Urinary bladder (tissue), 4 donors: ENCODE measurements around the gene VWA5A. TPM values are rescaled to one million over a fixed set of nuclear protein-coding genes. Genes with fewer than 3 reads are reported as not detected.

Experiments
- DNase-seq: peaks from one replicate; pipeline ENCODE4 v3.0.0-alpha.2; 2015; ENCODE audit errors: extremely low spot score
- H3K27ac ChIP-seq: one replicate; pipeline ENCODE4 v1.5.1; 2013; ENCODE audit warnings: low read depth, mild to moderate bottlenecking, moderate library complexity
- H3K36me3 ChIP-seq: one replicate; pipeline ENCODE4 v1.6.1; 2013; ENCODE audit warnings: mild to moderate bottlenecking, moderate library complexity; ENCODE audit not compliant: insufficient read depth
- H3K4me1 ChIP-seq: one replicate; pipeline ENCODE4 v1.6.1; 2013; ENCODE audit warnings: mild to moderate bottlenecking, moderate library complexity; ENCODE audit not compliant: insufficient read depth
- H3K4me3 ChIP-seq: one replicate; pipeline ENCODE4 v1.5.1; 2013; ENCODE audit warnings: low read depth, low read length
- WGBS: extraction: QIAGEN DNeasy Blood & Tissue Kit; methylation state at CpG from one replicate; pipeline ENCODE4 v1.1.7; 2013; 5-methylcytosine and 5-hydroxymethylcytosine counted together
- polyA plus RNA-seq: library from polyadenylated mRNA; stranded (reverse); fragments of 200-250 nt; gene quantifications from one replicate; pipeline ENCODE4 v1.2.3, GENCODE V29; 2013
- total RNA-seq: library from RNA; depleted of rRNA; stranded (reverse); fragments of >200 nt; gene quantifications from one replicate; pipeline ENCODE4 v1.2.3, GENCODE V29; 2014
- donor health status: healthy with polysubstance abuse.
- donor health status: healthy.

VWA5A gene
- total RNA-seq, result 36.2 TPM
- 21.0 TPM for polyA plus RNA-seq

GRCh38 chr11:124114942-124115781 lies at the start of gene VWA5A:
TSS of gene VWA5A (plus strand) at chr11:124115450. CDS start at chr11:124117512, 2,062 bp downstream.
- H3K27ac ChIP-seq, result no peak within 1 kb of the TSS
- peaks cover 2% of the 10 kb centered on the region for H3K4me1 ChIP-seq
- H3K36me3 ChIP-seq, result no peaks in the 10 kb centered on the region
- WGBS, result 2% methylated on average over 16 of the region's 16 CpGs
- peak within 1 kb of the TSS; percentile 76 for H3K4me3 ChIP-seq
- peak; percentile 80 for DNase-seq

- DNase-seq, result no peak
- 62% methylated on average over 4 of the region's 4 CpGs for WGBS
- Histone ChIP-seq H3K4me3 (no peak overlapping the region), H3K4me1 (peaks cover 1% of the 10 kb centered on the region), H3K36me3 (no peaks in the 10 kb centered on the region), H3K27ac (no peak overlapping the region)
Measured at GRCh38 chr11:124068601-124069110, 46.6 kb upstream of the VWA5A start.

- Histone ChIP-seq H3K27ac (no peak overlapping the region), H3K36me3 (no peaks in the 10 kb centered on the region), H3K4me1 (peaks cover 1% of the 10 kb centered on the region), H3K4me3 (no peak overlapping the region)
- WGBS, result 27% methylated on average over 28 of the region's 28 CpGs
- no peak for DNase-seq
Measured at GRCh38 chr11:124069429-124070401, 45.5 kb upstream of the VWA5A start.

- Histone ChIP-seq H3K36me3 (no peaks in the 10 kb centered on the region), H3K27ac (no peak overlapping the region), H3K4me3 (no peak overlapping the region), H3K4me1 (peaks cover 1% of the 10 kb centered on the region)
- peak; percentile 52 for DNase-seq
- 11% methylated on average over 8 of the region's 8 CpGs for WGBS
Measured at GRCh38 chr11:124070915-124071622, 44.2 kb upstream of the VWA5A start.

GRCh38 chr11:124071623-124071948 lies 43.7 kb upstream of the VWA5A start:
- Histone ChIP-seq H3K4me1 (peaks cover 1% of the 10 kb centered on the region), H3K27ac (no peak overlapping the region), H3K4me3 (no peak overlapping the region), H3K36me3 (no peaks in the 10 kb centered on the region)
- 75% methylated on average over 4 of the region's 4 CpGs for WGBS
- DNase-seq, result no peak

GRCh38 chr11:124072147-124072546 lies 43.1 kb upstream of the VWA5A start:
- Histone ChIP-seq H3K4me1 (peaks cover 1% of the 10 kb centered on the region), H3K27ac (no peak overlapping the region), H3K36me3 (no peaks in the 10 kb centered on the region), H3K4me3 (no peak overlapping the region)
- 92% methylated on average over 8 of the region's 8 CpGs for WGBS
- no peak for DNase-seq

GRCh38 chr11:124074554-124074953 lies 40.7 kb upstream of the VWA5A start:
- Histone ChIP-seq H3K27ac (no peak overlapping the region), H3K36me3 (no peaks in the 10 kb centered on the region), H3K4me3 (no peak overlapping the region), H3K4me1 (peaks cover 1% of the 10 kb centered on the region)
- 92% methylated on average over 5 of the region's 5 CpGs for WGBS
- DNase-seq, result no peak

- no peak overlapping the region for H3K27ac ChIP-seq
- DNase-seq, result no peak
- no peak overlapping the region for H3K4me3 ChIP-seq
- 60% methylated on average over 6 of the region's 6 CpGs for WGBS
- H3K4me1 ChIP-seq, result no peaks in the 10 kb centered on the region
- no peaks in the 10 kb centered on the region for H3K36me3 ChIP-seq
Measured at GRCh38 chr11:124075492-124075840, 39.8 kb upstream of the VWA5A start.

GRCh38 chr11:124075841-124076651 lies 39.2 kb upstream of the VWA5A start:
- WGBS, result 5% methylated on average over 36 of the region's 36 CpGs
- no peak for DNase-seq
- Histone ChIP-seq H3K4me3 (peak overlapping the region; percentile 48), H3K27ac (no peak overlapping the region), H3K4me1 (no peaks in the 10 kb centered on the region), H3K36me3 (no peaks in the 10 kb centered on the region)

GRCh38 chr11:124077266-124077665 lies 38.0 kb upstream of the VWA5A start:
- Histone ChIP-seq H3K27ac (no peak overlapping the region), H3K4me3 (no peak overlapping the region), H3K4me1 (no peaks in the 10 kb centered on the region), H3K36me3 (no peaks in the 10 kb centered on the region)
- no peak for DNase-seq
- WGBS, result 53% methylated on average over 1 of the region's 1 CpG

GRCh38 chr11:124078591-124078990 lies 36.7 kb upstream of the VWA5A start:
- Histone ChIP-seq H3K27ac (no peak overlapping the region), H3K4me1 (no peaks in the 10 kb centered on the region), H3K36me3 (no peaks in the 10 kb centered on the region), H3K4me3 (no peak overlapping the region)
- WGBS, result 82% methylated on average over 2 of the region's 2 CpGs
- DNase-seq, result no peak

GRCh38 chr11:124079631-124080326 lies 35.5 kb upstream of the VWA5A start:
- 51% methylated on average over 8 of the region's 8 CpGs for WGBS
- Histone ChIP-seq H3K27ac (no peak overlapping the region), H3K4me1 (no peaks in the 10 kb centered on the region), H3K4me3 (no peak overlapping the region), H3K36me3 (no peaks in the 10 kb centered on the region)
- no peak for DNase-seq
